ENCODE measurements around the gene ICAM4. TPM values are rescaled to one million over a fixed set of nuclear protein-coding genes. Genes with fewer than 3 reads are reported as not detected.
"Not testable (repeated sequence)": the region's sequence is repeated elsewhere in the genome, so short reads cannot be mapped to it uniquely, and the experiment has no call there.

Gene ICAM4
- total RNA-seq, 1 donor: 0.27 TPM

DNA sequence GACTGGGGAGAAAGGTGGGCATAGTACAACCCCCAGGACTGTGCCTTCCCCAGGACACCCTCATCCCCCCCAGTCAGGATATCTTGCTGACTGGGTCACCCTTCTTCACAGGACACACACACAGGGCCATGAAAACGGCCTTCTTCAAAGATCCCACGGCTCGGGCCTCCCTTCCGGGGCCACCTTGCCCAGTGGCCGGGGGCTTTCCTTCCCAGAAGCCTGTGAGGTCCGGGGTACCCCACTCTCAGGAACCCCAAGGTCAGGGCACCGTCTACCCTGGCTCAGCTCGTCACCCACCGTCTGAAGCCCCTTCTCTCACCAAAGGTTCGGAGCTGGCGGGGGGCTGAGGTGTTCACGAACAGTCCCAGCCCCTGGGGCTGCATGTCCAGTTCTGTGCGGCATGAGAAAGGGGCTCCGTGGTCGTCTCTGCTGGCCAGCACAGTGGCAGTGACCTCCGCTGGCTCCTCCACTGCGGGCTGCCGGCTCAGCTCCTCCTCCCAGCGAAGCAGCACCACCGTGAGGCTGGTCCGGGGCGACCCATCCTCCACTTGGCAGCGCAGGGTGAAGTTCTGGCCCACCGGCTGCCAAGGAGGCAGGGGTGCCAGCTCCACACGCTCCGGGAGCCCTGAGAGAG lies 48.7 kb downstream of the ICAM4 start:
- TF ChIP-seq, protein P1, sequence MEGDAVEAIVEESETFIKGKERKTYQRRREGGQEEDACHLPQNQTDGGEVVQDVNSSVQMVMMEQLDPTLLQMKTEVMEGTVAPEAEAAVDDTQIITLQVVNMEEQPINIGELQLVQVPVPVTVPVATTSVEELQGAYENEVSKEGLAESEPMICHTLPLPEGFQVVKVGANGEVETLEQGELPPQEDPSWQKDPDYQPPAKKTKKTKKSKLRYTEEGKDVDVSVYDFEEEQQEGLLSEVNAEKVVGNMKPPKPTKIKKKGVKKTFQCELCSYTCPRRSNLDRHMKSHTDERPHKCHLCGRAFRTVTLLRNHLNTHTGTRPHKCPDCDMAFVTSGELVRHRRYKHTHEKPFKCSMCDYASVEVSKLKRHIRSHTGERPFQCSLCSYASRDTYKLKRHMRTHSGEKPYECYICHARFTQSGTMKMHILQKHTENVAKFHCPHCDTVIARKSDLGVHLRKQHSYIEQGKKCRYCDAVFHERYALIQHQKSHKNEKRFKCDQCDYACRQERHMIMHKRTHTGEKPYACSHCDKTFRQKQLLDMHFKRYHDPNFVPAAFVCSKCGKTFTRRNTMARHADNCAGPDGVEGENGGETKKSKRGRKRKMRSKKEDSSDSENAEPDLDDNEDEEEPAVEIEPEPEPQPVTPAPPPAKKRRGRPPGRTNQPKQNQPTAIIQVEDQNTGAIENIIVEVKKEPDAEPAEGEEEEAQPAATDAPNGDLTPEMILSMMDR (IDR thresholded peaks at IDR 0.05; ENCODE audit: insufficient read depth, low read length): no peak
- no peak for DNase-seq (ENCODE audit: low read depth)
- H3K4me3 ChIP-seq (ENCODE audit: low read depth, low read length): no peak overlapping the region

DNA sequence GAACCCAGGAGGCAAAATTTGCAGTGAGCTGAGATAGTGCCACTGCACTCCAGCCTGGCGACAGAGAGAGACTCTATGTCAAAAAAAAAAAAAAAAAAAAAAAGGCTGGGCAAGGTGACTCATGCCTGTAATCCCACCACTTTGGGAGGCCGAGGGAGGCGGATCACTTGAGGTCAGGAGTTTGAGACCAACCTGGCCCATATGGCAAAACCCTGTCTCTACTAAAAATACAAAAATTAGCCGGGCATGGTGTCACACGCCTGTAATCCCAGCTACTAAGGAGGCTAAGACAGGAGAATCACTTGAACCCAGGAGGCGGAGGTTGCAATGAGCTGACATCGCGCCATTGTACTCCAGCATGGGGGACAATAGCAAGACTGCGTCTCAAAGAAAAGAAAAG lies 50.0 kb downstream of the ICAM4 start:
- not testable (repeated sequence) for H3K4me3 ChIP-seq (ENCODE audit: low read depth, low read length); DNase-seq (ENCODE audit: low read depth)

Small RNA genes within 50 kb of the gene (small RNA-seq; reads per million reads assigned to genes)
- gene AC011511.1: not detected
- gene AC011511.4: 0.25 reads per million

Other genes with a start within 250 kb of the ICAM4 start
- 18.4 and 22.7 TPM in 2 replicates for gene SHFL, start 200.6 kb upstream of the ICAM4 start, total RNA-seq (ENCODE audit: low replicate concordance)
- gene ANGPTL6, start 184.3 kb upstream of the ICAM4 start, total RNA-seq (ENCODE audit: low replicate concordance): 0.09 and 0.90 TPM in 2 replicates
- gene PPAN, start 180.6 kb upstream of the ICAM4 start, total RNA-seq (ENCODE audit: low replicate concordance): 7.8 and 21.8 TPM in 2 replicates
- 0.33 and 3.0 TPM in 2 replicates for gene P2RY11, start 175.3 kb upstream of the ICAM4 start, total RNA-seq (ENCODE audit: low replicate concordance)
- gene EIF3G, start 167.1 kb upstream of the ICAM4 start, total RNA-seq (ENCODE audit: low replicate concordance): 120 and 193 TPM in 2 replicates
- gene DNMT1, start 92.0 kb upstream of the ICAM4 start, total RNA-seq (ENCODE audit: low replicate concordance): 72.9 and 116 TPM in 2 replicates
- gene S1PR2, start 55.6 kb upstream of the ICAM4 start, total RNA-seq (ENCODE audit: low replicate concordance): 9.7 and 44.6 TPM in 2 replicates
- 23.1 and 33.9 TPM in 2 replicates for gene MRPL4, start 34.7 kb upstream of the ICAM4 start, total RNA-seq (ENCODE audit: low replicate concordance)
- 6.5 and 45.7 TPM in 2 replicates for gene ICAM1, start 15.8 kb upstream of the ICAM4 start, total RNA-seq (ENCODE audit: low replicate concordance)
- 1.2 and 4.4 TPM in 2 replicates for gene ICAM5, start 3.0 kb downstream of the ICAM4 start, total RNA-seq (ENCODE audit: low replicate concordance)
- gene ZGLP1, start 22.9 kb downstream of the ICAM4 start, total RNA-seq (ENCODE audit: low replicate concordance): 0.16 and 0.63 TPM in 2 replicates
- gene FDX2, start 29.1 kb downstream of the ICAM4 start, total RNA-seq (ENCODE audit: low replicate concordance): 15.1 and 97.6 TPM in 2 replicates
- 6.5 and 12.0 TPM in 2 replicates for gene RAVER1, start 46.6 kb downstream of the ICAM4 start, total RNA-seq (ENCODE audit: low replicate concordance)
- gene ICAM3, start 52.7 kb downstream of the ICAM4 start, total RNA-seq (ENCODE audit: low replicate concordance): 1.3 and 8.5 TPM in 2 replicates
- 25.7 and 51.5 TPM in 2 replicates for gene TYK2, start 93.6 kb downstream of the ICAM4 start, total RNA-seq (ENCODE audit: low replicate concordance)
- gene CDC37, start 116.6 kb downstream of the ICAM4 start, total RNA-seq (ENCODE audit: low replicate concordance): 60.5 and 151 TPM in 2 replicates
- 1.8 and 7.0 TPM in 2 replicates for gene PDE4A, start 133.6 kb downstream of the ICAM4 start, total RNA-seq (ENCODE audit: low replicate concordance)
- gene KEAP1, start 216.4 kb downstream of the ICAM4 start, total RNA-seq (ENCODE audit: low replicate concordance): 62.5 and 130 TPM in 2 replicates
- gene S1PR5, start 230.5 kb downstream of the ICAM4 start, total RNA-seq (ENCODE audit: low replicate concordance): 0.27 and 0.41 TPM in 2 replicates

All from fibroblast of the aortic adventitia (primary cell).